IPS DF 4.7 (cell line): ENCODE measurements around the gene SLC44A2.

Source experiments
- DNase-seq: peaks from one replicate; pipeline ENCODE4 v3.0.0-alpha.2; 2013; ENCODE audit warnings: low spot score; ENCODE audit errors: extremely low read depth

Gene SLC44A2

DNA sequence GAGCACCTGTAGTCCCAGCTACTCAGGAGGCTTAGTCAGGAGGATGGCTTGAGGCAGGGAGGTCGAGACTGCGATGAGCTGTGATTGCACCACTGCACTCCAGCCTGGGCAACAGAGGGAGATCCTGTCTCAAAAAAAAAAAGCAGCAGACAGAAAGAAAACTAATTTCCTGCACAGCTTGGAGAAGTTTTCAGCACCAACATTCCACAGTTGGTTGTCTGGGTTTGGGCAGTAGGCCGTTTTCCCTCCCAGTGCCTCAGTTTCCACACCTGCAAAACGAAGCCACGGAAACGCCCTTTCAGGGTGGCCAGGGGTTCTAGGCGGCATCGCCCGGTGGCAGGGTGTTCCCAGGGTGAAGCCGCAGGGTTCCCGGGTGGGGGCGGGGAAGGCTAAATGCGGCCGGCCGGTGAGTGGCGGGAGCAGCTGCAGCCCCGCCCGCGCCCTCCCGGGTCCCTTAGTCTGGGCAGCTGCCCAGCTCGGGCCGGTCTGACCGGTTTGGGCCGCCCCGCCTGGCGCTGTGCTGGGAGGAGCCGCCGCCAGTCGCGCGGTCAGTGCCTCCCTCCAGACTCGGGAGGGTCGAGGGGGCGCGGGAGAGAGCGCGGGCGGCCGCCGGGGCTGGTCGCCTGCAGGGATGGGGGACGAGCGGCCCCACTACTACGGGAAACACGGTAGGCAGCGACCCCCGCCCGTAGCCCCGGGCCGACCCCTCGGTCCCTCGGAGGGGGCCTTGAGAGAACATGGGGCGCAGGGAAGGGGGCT is at the start of gene SLC44A2:
Gene SLC44A2, plus strand, starts transcription at position 551 of the 759 bp plus-strand sequence. Its CDS starts 81 bp downstream, at position 632.
- no peak for DNase-seq

DNA sequence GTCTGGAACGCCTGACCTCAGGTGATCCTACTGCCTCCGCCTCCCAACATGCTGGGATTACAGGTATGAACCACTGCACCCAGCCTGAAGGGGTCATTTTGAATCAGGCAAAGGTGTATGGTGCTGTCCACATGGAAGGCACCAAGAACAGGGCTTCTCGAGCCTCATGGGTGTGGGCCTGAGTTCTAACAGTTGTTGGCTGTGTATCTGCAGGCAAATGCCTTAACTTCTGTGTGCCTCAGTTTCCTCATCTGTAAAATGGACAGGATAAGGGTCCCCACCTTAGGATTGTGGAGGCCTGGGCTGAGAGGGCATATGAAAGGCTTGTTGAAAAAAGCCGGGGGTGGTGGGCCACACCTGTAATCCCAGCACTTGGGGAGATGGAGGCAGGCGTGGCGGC is 47.4 kb upstream of the SLC44A2 start:
- no peak for DNase-seq

DNA sequence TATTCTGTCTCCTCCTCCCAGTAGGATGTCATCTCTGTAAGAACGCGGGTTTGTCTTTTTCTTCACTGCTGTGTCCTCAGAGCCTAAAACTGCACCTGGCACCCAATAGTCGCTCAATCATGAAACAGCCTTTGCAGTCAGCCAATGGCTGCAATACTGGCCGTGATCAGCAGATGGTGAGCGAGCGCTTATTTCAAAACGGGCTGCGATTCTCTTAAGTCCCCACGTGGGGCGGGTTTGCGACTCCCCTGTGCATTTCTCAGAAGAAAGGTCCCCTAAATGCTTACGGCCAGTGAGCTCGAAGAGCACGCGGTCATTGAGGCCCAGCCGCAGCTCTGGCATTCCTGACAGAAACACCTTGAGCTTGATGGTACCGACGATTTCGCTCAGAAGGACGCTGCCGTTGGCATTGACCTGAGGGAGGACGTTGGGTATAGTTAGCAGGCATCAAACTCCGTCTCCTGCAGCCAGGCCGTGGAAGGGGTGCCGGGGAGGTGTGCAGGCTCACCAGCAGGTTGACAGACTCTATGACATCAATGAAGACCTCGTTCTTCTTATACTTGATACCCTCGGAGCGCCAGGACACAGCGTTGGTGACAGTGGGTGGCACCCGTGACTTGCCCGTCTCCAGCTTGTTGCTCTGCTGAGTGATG is 44.2 kb upstream of the SLC44A2 start:
- no peak for DNase-seq

DNA sequence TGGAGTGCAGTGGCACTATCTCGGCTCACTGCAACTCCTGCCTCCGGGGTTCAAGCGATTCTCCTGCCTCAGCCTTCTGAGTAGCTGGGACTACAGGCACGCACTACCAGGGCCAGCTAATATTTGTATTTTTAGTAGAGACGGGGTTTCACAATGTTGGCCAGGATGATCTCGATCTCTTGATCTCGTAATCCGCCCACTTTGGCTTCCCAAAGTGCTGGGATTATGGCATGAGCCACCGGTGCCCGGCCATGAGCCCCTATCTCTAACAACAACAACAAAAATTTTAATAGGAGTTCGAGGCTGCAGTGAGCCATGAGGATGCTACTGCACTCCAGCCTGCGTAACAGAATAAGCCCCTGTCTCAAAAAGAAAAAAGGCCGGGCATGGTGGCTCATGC is 43.3 kb upstream of the SLC44A2 start:
- DNase-seq, result no peak

GRCh38 chr19:10583036-10583776 is 42.1 kb upstream of the SLC44A2 start:
- DNase-seq, result no peak

DNA sequence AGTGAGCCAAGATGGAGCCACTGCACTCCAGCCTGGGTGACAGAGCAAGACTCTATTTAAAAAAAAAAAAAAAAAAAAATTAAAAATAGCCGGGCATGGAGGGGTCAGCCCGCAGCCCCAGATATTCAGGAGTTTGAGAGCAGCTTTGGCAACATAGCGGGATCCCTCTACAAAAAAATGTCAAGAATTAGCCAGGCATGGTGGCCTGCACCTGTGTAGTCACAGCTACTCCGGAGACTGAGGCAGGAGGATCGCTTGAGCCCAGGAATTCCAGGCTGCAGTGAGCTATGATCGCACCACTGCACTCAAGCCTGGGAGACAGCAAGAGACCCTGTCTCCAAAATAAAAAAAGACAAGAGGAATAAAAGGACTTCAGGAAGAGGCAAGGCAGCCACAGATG is 39.0 kb upstream of the SLC44A2 start:
- DNase-seq, result no peak

GRCh38 chr19:10587022-10587838 is 38.1 kb upstream of the SLC44A2 start, which contains the start of gene AP1M2:
AP1M2 (minus strand) TSS chr19:10587312; CDS start chr19:10587231, 81 bp downstream.
- DNase-seq, result no peak

DNA sequence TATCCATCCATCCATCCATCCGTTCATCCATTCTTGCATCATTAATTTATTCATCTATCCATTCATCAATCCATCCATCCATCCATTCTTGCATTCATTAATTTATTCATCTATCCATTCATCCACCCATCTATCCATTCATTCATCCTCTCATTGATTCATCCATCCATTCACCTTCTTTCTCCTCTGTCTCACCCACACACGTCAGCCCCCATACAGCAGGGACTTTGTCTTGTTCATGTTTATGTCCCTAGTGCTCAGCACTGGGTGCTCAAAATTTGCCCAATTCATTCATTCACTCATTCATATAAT is 37.6 kb upstream of the SLC44A2 start:
- DNase-seq, result no peak

GRCh38 chr19:10593148-10593547 is 32.2 kb upstream of the SLC44A2 start:
- no peak for DNase-seq

- no peak for DNase-seq
Observed at GRCh38 chr19:10593820-10594637, 31.3 kb upstream of the SLC44A2 start.

GRCh38 chr19:10600149-10600548 is 25.2 kb upstream of the SLC44A2 start:
- DNase-seq, result no peak

GRCh38 chr19:10601999-10602329 is 23.4 kb upstream of the SLC44A2 start:
- DNase-seq, result no peak

GRCh38 chr19:10602330-10603083 is 22.8 kb upstream of the SLC44A2 start:
- no peak for DNase-seq

DNA sequence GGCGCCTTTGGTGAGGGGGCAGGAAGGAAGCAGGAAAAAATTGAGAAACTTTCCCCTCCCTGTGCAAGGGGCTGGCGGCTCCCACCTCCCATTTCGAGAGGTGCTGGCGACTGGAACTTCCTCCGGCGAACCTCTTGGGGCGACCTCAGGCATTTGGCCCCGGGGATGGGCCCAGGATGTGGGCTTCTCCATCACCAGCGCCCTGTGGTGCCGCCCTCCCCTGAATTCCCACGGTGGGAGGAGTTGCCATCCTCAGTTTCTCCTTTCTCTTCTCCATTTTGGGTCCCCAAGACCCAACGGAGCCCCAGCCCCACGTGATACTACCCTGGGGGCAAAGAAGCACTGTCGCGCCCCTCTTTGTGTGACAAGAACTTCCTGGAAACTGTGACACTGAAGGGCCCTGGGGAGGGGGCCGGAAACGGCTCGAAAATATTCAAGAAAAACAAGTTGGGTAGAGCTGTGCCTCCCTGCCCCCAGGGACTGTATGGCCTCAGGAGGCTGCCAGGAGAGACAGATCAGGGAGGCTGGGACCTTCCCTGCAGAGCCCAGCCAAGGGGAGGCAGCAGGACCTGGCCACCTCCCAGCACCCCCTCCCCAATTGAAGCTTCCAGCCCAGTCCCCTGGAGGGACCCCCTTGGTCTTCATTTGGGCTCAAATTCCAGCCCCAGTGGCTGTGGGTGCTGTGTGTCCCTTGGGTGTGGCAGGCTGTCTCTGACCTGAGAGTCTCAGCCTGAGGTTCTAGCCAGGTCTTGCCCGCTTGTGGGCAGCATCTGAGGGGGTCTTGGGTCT is 22.1 kb upstream of the SLC44A2 start:
- DNase-seq, result no peak

DNA sequence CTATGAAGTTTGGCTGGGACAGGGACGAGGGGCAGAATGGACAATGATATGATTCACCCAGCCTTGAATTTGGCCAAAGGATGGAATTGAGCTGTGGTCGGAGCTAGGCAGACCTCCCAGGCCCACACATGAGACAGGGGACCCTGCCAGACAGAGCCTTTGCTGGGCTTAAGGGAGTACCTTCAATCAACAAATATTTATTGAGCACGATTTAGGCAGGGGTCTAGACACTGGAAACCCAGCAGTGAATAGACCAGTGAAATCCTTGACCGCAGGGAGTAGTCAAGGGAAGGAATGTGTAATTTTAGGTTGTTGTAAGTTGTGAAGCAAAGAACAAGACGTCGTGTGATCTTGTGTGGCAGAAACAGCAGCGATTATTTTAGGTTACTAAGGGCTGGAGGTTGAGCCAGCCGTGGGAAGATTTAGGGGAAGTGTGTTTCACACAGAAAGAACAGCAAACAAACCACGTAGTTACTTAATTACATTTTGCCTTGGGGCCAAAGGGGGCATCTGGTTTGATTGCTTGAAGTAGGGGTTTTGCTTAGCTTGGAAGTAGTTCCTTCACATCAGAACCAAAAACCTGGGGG is 21.4 kb upstream of the SLC44A2 start:
- no peak for DNase-seq

- no peak for DNase-seq
Observed at GRCh38 chr19:10604460-10604980, 20.8 kb upstream of the SLC44A2 start.

GRCh38 chr19:10611907-10612306 is 13.4 kb upstream of the SLC44A2 start:
- DNase-seq, result no peak

- no peak for DNase-seq
Observed at GRCh38 chr19:10612499-10613119, 12.7 kb upstream of the SLC44A2 start.
